ENCODE data around the gene OPCML.

Gene OPCML

GRCh38 chr11:133271871-133272776 is 260.2 kb downstream of the OPCML start:
- no peak for DNase-seq

DNA sequence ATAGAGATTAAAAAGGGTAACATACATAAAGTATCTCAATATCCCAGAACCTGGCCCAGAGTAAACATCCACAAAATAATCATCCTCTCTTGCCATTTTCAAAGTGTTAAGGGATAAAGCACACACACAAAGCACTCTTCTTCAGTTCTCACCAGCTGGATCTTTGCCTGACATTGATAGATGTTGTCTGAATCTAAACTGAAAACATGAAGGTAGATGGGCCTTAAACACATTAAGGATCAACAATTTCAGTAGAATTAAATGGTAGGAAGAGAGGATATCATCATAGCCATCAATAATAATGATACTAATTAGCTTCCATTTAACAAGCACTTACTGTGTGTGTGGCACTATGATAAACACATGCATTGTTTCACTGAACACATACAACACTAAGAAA is 261.1 kb downstream of the OPCML start:
- no peak for DNase-seq

- no peak for DNase-seq
Measured at GRCh38 chr11:133269267-133269666, 263.0 kb downstream of the OPCML start.

DNA sequence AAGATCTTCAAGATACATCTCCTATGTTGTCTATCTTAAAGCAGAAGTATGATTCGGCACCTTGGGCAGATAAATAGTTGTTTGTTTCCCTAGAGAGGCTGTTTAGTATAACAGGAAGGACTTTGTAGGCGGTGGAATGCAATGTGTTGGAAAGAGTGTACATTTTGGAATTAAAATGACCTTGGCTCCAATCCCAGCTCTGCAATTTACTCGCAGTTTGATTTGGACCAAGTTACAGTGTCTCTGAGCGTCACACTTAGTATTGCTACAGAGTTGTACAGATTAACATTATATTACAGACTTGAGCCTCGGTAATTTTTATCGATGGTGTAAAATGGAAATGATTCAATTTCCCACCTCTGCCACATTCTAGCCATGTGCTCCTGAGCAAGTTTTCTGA is 265.3 kb downstream of the OPCML start:
- DNase-seq = no peak

DNA sequence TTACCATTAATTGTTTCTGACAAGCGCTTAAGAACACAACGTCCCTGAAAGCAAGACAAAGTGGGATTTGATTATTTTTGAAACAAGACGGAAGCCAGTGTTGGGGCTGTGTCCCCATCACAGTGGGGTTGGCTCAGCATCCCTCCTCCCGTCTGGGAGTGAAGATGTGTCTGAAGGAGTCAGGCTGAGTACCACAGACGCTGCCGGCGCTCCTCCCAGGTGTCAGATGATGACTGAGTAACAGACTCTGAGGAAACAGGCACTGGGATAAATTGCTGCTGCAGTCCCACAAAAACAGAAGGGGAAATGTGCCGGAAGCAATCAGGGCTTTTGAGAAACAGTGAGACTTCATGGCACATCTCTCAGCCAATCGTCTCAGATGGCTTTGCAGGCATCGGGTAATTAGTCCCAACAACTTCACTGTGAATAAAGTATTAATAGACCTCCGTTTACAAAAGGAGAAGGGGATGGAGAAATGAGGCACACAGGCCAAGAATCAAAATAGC is 266.7 kb downstream of the OPCML start:
- DNase-seq = no peak

DNA sequence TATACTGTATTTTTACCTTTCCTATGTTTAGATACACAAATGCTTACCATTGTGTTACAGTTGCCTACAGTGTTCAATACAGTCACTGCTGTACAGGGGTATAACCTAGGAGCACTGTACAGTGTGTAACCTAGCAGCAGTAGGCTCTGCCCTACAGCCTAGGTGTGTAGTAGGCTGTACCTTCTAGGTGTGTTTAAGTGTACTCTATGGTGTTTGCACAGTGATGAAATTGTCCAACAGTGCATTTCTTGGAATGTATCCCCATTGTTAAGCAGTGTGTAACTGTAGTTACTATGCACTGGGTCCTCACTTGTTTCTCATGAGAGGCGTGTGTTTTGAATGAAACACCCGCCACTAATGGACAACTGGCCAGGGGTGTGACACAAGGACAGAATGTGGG is 269.0 kb downstream of the OPCML start:
- DNase-seq = no peak

DNA sequence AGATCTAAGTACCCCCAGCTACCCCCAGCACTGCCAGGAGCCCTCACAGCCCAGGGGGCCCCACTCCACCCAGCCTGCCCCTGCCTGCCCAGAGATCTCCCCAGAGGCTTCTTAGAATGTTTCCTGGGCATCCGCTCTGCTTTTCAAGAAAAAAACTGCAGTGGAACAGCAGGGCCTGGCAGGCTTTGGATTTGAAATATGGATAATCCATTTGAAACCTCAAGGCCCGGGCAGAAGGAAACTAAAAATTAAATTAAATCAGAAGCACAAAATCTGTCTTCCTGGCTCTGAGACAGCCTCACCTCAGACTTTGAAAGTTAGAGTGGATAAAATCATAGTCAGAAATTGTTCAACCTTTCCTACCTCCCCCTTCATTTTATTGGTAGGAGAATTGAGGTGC is 273.6 kb downstream of the OPCML start:
- no peak for DNase-seq

DNA sequence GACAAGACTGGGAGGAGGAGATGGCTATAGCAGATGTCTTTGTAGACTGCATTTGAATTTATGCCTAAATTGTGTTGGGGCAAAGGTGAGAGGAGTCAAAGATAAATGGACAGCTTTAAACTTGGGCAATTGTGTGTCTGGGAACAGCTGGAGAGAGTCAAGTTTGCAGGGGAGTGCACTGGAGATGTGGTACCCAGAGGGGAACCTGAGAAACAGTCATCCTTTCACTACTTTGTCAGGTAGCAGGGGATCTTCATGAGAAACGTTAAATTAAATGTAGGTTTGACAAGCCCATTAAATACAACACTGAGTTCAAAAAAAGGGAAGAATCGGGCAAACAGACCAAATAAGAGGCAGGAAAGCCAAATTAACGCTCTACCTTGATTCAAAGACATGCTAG is 277.7 kb downstream of the OPCML start:
- DNase-seq = no peak

DNA sequence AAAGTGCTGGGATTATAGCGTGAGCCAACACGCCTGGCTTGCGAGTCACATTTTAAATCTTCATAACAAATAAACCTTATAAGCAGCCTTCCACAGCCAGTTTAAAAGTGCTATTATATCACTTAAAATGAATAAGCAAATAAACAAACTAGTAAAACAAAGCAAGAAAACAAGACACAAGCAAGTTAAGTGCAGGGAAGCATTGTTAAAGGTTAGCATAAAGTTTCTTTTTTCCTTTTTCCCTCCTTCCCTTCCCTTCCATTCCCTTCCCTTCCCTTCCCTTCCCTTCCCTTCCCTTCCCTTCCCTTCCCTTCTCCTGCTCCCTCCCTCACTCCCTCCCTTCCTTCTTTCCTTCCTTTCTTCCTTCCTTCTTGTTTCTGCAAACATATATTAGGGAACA is 278.7 kb downstream of the OPCML start:
- DNase-seq = no peak

DNA sequence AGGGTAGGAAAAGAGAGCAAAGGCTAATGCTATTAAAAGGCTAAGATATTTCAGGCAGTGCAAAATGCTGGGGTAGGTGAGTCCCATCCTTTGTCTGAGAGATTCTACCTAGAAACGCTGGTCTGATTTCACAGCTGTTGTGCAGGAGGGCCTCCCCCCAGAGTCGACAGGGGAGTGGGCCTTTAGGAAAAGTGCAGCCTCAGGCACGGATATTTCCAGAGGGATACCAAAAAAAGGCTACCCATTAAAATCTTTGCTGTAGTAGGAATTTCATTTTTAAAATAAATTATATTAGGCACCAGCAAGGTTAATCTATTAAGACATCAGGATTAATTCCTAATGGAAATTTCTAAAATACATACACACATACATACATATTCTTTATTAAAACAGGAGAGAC is 280.5 kb downstream of the OPCML start:
- no peak for DNase-seq

DNA sequence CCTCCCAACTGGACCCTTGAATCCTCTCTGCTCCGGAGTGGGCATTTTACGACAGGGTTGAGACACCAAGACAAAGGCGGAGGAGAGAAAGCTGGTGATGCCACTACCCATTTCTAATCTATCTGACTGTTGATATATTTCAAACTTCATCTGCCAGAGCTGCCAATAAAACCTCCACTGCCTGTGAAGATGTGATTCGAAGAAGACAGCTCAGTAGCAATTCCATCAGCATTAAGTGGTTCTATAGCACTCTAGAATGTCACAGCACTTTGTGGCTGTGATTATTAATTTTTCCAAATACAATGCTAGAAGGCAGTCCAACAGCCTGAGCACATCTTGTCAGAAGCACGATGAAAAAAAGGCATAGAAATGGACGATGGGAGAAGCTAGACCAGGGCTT is 282.8 kb downstream of the OPCML start:
- no peak for DNase-seq

GRCh38 chr11:133249065-133249464 is 283.2 kb downstream of the OPCML start:
- no peak for DNase-seq

DNA sequence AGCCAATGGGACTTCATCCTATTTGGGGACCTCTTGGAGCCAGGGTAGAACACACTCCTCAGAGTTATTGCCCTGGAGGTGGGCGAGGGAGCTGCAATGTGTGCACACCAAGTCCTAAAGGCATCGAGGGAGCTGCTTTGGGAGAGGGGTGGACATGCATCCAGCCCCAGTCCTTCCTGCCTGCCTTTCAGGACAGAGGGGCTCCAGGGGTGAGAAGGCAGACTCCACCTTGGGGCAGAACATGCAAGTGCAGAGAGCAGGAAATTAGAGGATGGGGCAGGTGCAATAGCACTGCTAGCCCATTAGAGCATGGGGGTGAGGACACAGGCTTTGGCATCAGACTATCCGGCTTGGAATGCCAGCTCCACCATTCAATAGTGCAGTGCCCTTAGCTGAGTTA is 288.5 kb downstream of the OPCML start:
- no peak for DNase-seq

- DNase-seq = no peak
Measured at GRCh38 chr11:133240908-133241655, 291.2 kb downstream of the OPCML start.

- DNase-seq = no peak
Measured at GRCh38 chr11:133239575-133239974, 292.7 kb downstream of the OPCML start.

DNA sequence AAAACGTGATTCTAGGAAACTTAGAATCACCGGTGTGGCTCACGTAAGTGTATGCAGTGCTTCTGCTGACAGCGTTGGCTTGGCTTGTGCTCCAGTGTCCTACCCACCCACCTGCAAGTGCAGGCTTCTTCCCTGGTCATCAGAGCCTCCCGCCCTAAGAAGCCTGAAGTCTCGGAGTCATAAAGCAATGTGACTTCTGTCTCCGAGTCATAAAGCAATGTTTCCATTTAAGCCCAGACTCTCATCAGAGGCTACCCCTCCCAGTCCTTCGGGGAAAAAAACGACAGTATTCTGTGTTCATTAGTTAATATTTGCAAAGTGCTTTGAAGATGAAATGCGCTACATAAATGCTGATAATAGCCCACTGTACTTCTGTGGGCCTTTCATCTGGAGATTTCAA is 293.8 kb downstream of the OPCML start:
- DNase-seq = no peak

DNA sequence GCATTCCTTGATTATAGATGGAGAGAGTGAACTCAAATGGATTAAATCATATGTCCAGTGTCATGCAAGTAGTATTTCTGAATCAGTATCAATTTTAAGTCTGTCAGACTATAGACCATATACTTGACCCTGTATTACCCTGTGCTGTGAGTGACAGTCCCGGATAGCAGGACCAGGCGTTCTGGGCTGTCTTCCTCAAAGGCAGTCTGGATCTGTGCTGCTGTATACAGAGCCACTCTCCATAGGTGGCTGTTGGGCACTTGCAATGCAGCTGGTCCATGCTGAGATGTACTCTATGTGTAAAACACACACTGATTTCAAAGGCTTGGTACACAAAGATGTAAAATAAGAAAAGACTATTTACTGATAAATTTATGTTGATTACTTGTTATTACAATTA is 294.3 kb downstream of the OPCML start:
- DNase-seq = no peak

DNA sequence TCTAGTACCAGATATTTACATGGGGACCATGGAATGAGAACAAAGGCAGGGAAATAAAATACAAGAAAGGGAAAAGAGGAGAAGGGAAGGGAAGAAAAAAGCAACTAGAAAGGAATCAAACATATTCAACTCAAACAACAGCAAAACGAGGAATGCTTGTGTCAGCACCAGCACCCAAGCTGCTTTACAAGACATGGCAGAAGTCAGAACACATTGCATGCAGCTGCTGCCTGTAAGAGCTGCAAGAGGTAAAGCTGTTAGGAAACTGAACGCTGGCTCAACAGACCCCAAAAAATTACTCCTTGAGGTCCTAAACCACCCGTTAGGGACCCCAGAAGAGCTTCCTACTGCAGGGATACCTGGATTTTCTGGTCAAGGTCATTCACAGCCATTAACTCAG is 296.9 kb downstream of the OPCML start:
- no peak for DNase-seq

DNA sequence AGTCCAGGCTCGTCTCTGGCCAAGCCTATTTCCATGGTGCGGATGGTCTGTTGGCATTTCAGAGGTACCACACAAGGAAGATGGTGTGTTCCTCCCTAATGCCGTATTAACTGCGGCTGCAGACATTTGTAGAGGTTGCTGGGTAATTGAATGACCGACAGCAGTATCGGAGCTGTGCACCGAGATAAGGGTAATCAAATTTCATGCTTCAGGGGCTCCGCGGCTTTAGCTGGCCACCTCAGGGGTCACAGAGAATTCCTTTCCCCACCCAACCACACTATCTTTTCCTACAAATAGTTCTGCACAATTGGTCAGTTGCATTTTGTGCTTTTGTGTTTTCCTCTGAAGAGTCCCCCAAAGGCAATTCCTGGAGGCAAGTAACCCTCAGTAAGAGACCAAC is 297.4 kb downstream of the OPCML start:
- DNase-seq = no peak

GRCh38 chr11:133232665-133233064 is 299.6 kb downstream of the OPCML start:
- no peak for DNase-seq

GRCh38 chr11:133230431-133230830 is 301.9 kb downstream of the OPCML start:
- DNase-seq = no peak

- no peak for DNase-seq
Measured at GRCh38 chr11:133228471-133229329, 303.6 kb downstream of the OPCML start.

- no peak for DNase-seq
Measured at GRCh38 chr11:133227632-133228111, 304.6 kb downstream of the OPCML start.

Data from stimulated activated CD4-positive, alpha-beta T cell treated with anti-CD3 and anti-CD28 coated beads, Interleukin-4, amount 100 ng/mL, for 4 hours (primary cell).